ENCODE measurements around the gene PDC. TPM values are rescaled to one million over a fixed set of nuclear protein-coding genes. Genes with fewer than 3 reads are reported as not detected.

PDC gene
- total and polyA plus RNA-seq, 9 of the 15 experiments (the other 6 are each of a cell fraction or from before 2014, with no cell fraction given), result not detected

DNA sequence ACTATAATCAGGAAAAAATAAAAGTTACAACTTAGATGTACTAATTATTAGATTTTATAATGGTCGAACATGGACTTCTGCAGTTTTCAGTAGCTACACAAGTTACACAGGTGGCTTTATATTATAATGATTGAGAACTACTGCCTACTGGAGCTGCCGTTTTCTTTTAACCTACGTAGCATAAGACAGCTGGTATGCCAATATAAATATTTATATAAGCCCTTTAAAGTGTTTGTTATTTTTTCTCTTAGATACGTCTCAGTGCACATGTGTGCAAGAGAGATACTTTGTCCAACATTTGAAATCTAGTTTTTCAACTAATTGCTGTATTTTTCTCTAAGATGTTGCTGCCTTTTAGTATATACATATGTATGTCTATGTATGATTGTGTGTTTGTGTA lies 42.4 kb downstream of the PDC start:
- Histone ChIP-seq H3K36me3 (ENCODE audit: control insufficient read depth, insufficient read depth, low read length) (peaks cover 43% of the 10 kb centered on the region), H3K4me2 (ENCODE audit: insufficient read depth, low read length) (no peak overlapping the region), H3K4me3 (no peak overlapping the region), H3K9me1 (ENCODE audit: control insufficient read depth, insufficient read depth, low read length) (no peaks in the 10 kb centered on the region), H3K79me2 (ENCODE audit: control insufficient read depth, insufficient read depth, low read length) (no peaks in the 10 kb centered on the region), H3K4me1 (replicated peaks in 1 of 2; ENCODE audit: control insufficient read depth in 2 of 2, insufficient read depth in 2 of 2, low read length in 2 of 2) (no peaks in the 10 kb centered on the region), H2AFZ (ENCODE audit: low read depth, low read length) (no peak overlapping the region), H3K9me3 (replicated peaks; ENCODE audit: control insufficient read depth, insufficient read depth, low read depth, low read length) (no peaks in the 10 kb centered on the region), H3K27ac (ENCODE audit: extremely low read depth, low read depth, low read length) (no peak overlapping the region), H4K20me1 (replicated peaks; ENCODE audit: control insufficient read depth, insufficient read depth, low read length) (no peaks in the 10 kb centered on the region), H3K9ac (ENCODE audit: insufficient read depth in 1 of 2, low read depth in 2 of 2, low read length in 2 of 2) (no peak overlapping the region), H3K27me3 (ENCODE audit: control insufficient read depth in 2 of 2, insufficient read depth in 2 of 2, low read length in 2 of 2) (no peaks in the 10 kb centered on the region)
- intact Hi-C loops (cut with micrococcal nuclease) (no loop called here), in situ Hi-C loops (cut with MboI) (loop anchor here (10.0 kb wide), 1 partner anchor 176 kb away; no protein-coding TSS in a partner anchor)
- DNase-seq (ENCODE audit: extremely low read depth in 1 of 4, low spot score in 3 of 4) (no peak), FAIRE-seq (no peak), ATAC-seq (no peak)
- WGBS (ENCODE audit: insufficient coverage, low coverage, missing lambda C conversion rate), result 97% methylated on average over 4 of the region's 4 CpGs
- ChIA-PET POLR2A (interaction anchor here (0.9 kb wide), 1 partner anchor 12 kb away, joined by 3 read pairs; no protein-coding TSS in a partner anchor), CTCF (ENCODE audit: low intra/inter-chr PET ratio) (no interaction called here)
- TF ChIP-seq SRF (CRISPR knock-in tag; IDR thresholded peaks at IDR 0.05) (no peak), PPARD (CRISPR knock-in tag; IDR thresholded peaks at IDR 0.05) (no peak), ZNF431 (CRISPR knock-in tag; IDR thresholded peaks at IDR 0.05) (no peak), HMG20A (CRISPR knock-in tag; conservative IDR thresholded peaks at IDR 0.05) (no peak), FOXJ2 (tag; IDR thresholded peaks at IDR 0.05) (no peak), RFX7 (CRISPR knock-in tag; IDR thresholded peaks at IDR 0.05) (no peak), MAZ (CRISPR knock-in tag; conservative IDR thresholded peaks at IDR 0.05 in 1 of 2, IDR thresholded peaks at IDR 0.05 in 1 of 2) (no peak), CLOCK (CRISPR knock-in tag; IDR thresholded peaks at IDR 0.05; ENCODE audit: borderline replicate concordance) (no peak), TGIF2 (CRISPR knock-in tag; IDR thresholded peaks at IDR 0.05) (no peak), GTF2A2 (tag; IDR thresholded peaks at IDR 0.05) (no peak), NFRKB (IDR thresholded peaks at IDR 0.05; ENCODE audit: low read depth) (no peak), ZNF717 (CRISPR knock-in tag; IDR thresholded peaks at IDR 0.05) (no peak), HLTF (IDR thresholded peaks at IDR 0.05) (no peak), BMI1 (IDR thresholded peaks at IDR 0.05; ENCODE audit: low read length) (no peak), HNRNPUL1 (IDR thresholded peaks at IDR 0.05; ENCODE audit: low read length) (no peak), ZSCAN32 (CRISPR knock-in tag; IDR thresholded peaks at IDR 0.05) (no peak), LARP7 (IDR thresholded peaks at IDR 0.05) (no peak), HMGXB4 (CRISPR knock-in tag; IDR thresholded peaks at IDR 0.05) (no peak), ZNF77 (CRISPR knock-in tag; IDR thresholded peaks at IDR 0.05) (no peak)
- BruUV-seq (replicated peaks), result no TSS peak
